HepG2 (cell line): Measurements from ENCODE around the gene UBXN2A. TPM values are rescaled to one million over a fixed set of nuclear protein-coding genes. Genes with fewer than 3 reads are reported as not detected.
A peak's percentile ranks its signal among the peaks of the same experiment; 100 is the strongest.

Source experiments
- CENPX ChIP-seq: sonication (generic); formaldehyde crosslinking; IDR thresholded peaks from 2 replicates; pipeline ENCODE4 v1.9.0; 2021; ENCODE audit warnings: mild to moderate bottlenecking, missing genetic modification reagents, moderate library complexity
- ELF4 ChIP-seq: sonication (generic); formaldehyde crosslinking; IDR thresholded peaks from 2 replicates; pipeline ENCODE4 v1.5.0; 2020; ENCODE audit warnings: missing genetic modification reagents, mild to moderate bottlenecking, moderate library complexity, borderline replicate concordance
- MTF1 ChIP-seq: sonication (generic); formaldehyde crosslinking; IDR thresholded peaks from 2 replicates; pipeline ENCODE4 v1.5.0; 2020; ENCODE audit warnings: missing genetic modification reagents
- PAWR ChIP-seq: sonication (generic); formaldehyde crosslinking; IDR thresholded peaks from 2 replicates; pipeline ENCODE4 v1.4.0; 2020; ENCODE audit warnings: missing genetic modification reagents, mild to moderate bottlenecking, borderline replicate concordance
- RFXAP ChIP-seq: sonication (generic); formaldehyde crosslinking; IDR thresholded peaks from 2 replicates; pipeline ENCODE4 v1.4.0; 2020; ENCODE audit warnings: missing genetic modification reagents, borderline replicate concordance
- SIN3B ChIP-seq: fragments of 150-350 bp; IDR thresholded peaks from 2 replicates; pipeline ENCODE4 v1.6.1; 2014; ENCODE audit warnings: low read length
- SP4 ChIP-seq: sonication (generic); formaldehyde crosslinking; IDR thresholded peaks from 2 replicates; pipeline ENCODE4 v1.8.1; 2023; ENCODE audit warnings: mild to moderate bottlenecking, missing genetic modification reagents
- SPEN ChIP-seq: sonication (generic); formaldehyde crosslinking; IDR thresholded peaks from 2 replicates; pipeline ENCODE4 v1.5.1; 2020; ENCODE audit warnings: low read depth, mild to moderate bottlenecking, missing genetic modification reagents
- STAT5B ChIP-seq: sonication (generic); formaldehyde crosslinking; IDR thresholded peaks from 2 replicates; pipeline ENCODE4 v1.4.0; 2020; ENCODE audit warnings: missing genetic modification reagents
- TEAD2 ChIP-seq: sonication (generic); formaldehyde crosslinking; IDR thresholded peaks from 2 replicates; pipeline ENCODE4 v1.9.0; 2021; ENCODE audit warnings: missing genetic modification reagents
- XRCC5 ChIP-seq: fragments of 200-400 bp; formaldehyde crosslinking; optimal IDR thresholded peaks from 2 replicates; pipeline ENCODE3; 2017; ENCODE audit warnings: mild to moderate bottlenecking, low read length
- ZFX ChIP-seq: sonication (generic); formaldehyde crosslinking; IDR thresholded peaks from 2 replicates; pipeline ENCODE4 v1.4.0; 2020; ENCODE audit warnings: mild to moderate bottlenecking, low read depth, missing genetic modification reagents, moderate library complexity
- ZNF280D ChIP-seq: sonication (generic); formaldehyde crosslinking; IDR thresholded peaks from 2 replicates; pipeline ENCODE4 v1.5.1; 2020; ENCODE audit warnings: mild to moderate bottlenecking, missing genetic modification reagents
- ZNF337 ChIP-seq: sonication (generic); formaldehyde crosslinking; IDR thresholded peaks from 2 replicates; pipeline ENCODE4 v1.5.1; 2020; ENCODE audit warnings: missing genetic modification reagents, low read depth, mild to moderate bottlenecking, borderline replicate concordance
- ZNF598 ChIP-seq: sonication (generic); formaldehyde crosslinking; IDR thresholded peaks from 2 replicates; pipeline ENCODE4 v1.5.1; 2020; ENCODE audit warnings: mild to moderate bottlenecking, missing genetic modification reagents, borderline replicate concordance
- ZNF607 ChIP-seq: sonication (generic); formaldehyde crosslinking; IDR thresholded peaks from 2 replicates; pipeline ENCODE4 v1.5.1; 2020; ENCODE audit warnings: missing genetic modification reagents, mild to moderate bottlenecking, borderline replicate concordance
- ZNF766 ChIP-seq: sonication (generic); formaldehyde crosslinking; IDR thresholded peaks from 2 replicates; pipeline ENCODE4 v1.5.0; 2020; ENCODE audit warnings: missing genetic modification reagents, borderline replicate concordance
- ZNF768 ChIP-seq: sonication (generic); formaldehyde crosslinking; IDR thresholded peaks from 2 replicates; pipeline ENCODE4 v1.4.0; 2020; ENCODE audit warnings: missing genetic modification reagents
- ZNF891 ChIP-seq: sonication (generic); formaldehyde crosslinking; IDR thresholded peaks from 2 replicates; pipeline ENCODE4 v1.5.0; 2020; ENCODE audit warnings: mild to moderate bottlenecking, missing genetic modification reagents
- polyA plus RNA-seq, 8 experiments: library from polyadenylated mRNA; depleted of rRNA in 3 of 8; stranded (reverse) in 7 of 8; unstranded in 1 of 8; fragments of >200 nt; fragmentation: Illumina TruSeq in 4 of 8; extraction: Trizol in 4 of 8; gene quantifications; 2 replicates each; pipeline versions ENCODE4 v1.2.1 to v1.2.3, GENCODE V29; 2011 to 2016; ENCODE audit warnings: low read depth in 4 of 8, missing spikeins in 1 of 8, mixed read lengths in 1 of 8; ENCODE audit not compliant: insufficient read depth in 1 of 8
- total RNA-seq, 5 experiments: library from RNA; depleted of rRNA; stranded (reverse); fragments of >200 nt; fragmentation: Illumina TruSeq; extraction: Trizol; gene quantifications; 2 replicates each; pipeline ENCODE4 v1.2.3, GENCODE V29; 2016; ENCODE audit warnings: low read depth in 1 of 5
- TF ChIP-seq, protein P1 (sequence below): sonication (generic); formaldehyde crosslinking; IDR thresholded peaks from 2 replicates; pipeline ENCODE4 v1.5.1; 2020; ENCODE audit warnings: missing genetic modification reagents, mild to moderate bottlenecking, borderline replicate concordance
- TF ChIP-seq, protein P2 (sequence below): sonication (generic); formaldehyde crosslinking; IDR thresholded peaks from 2 replicates; pipeline ENCODE4 v1.8.0; 2022; ENCODE audit warnings: low read depth, missing genetic modification reagents
- TF ChIP-seq, protein P3 (sequence below): sonication (generic); formaldehyde crosslinking; conservative IDR thresholded peaks from 2 replicates; pipeline ENCODE4 v1.8.0; 2022; ENCODE audit warnings: mild to moderate bottlenecking, moderate library complexity, missing genetic modification reagents

UBXN2A gene
- total and polyA plus RNA-seq, 2 of the 13 experiments (the other 11 are each of a cell fraction or from before 2014, with no cell fraction given) = 8.3 to 20.9 TPM

- TF ChIP-seq ZNF280D (0 out of 2 replicates have a peak, but pooled peaks have one; percentile 47), MTF1 (CRISPR knock-in tag) (no peak), TEAD2 (CRISPR knock-in tag) (no peak), PAWR (CRISPR knock-in tag) (no peak), ELF4 (CRISPR knock-in tag) (peak; percentile 90), ZNF598 (peak; percentile 44; the same call in 1 of the 2 replicates), ZNF766 (CRISPR knock-in tag) (peak; percentile 56; the same call in 1 of the 2 replicates), CENPX (CRISPR knock-in tag) (no peak), SPEN (CRISPR knock-in tag) (peak; percentile 87), RFXAP (peak; percentile 80; the same call in 1 of the 2 replicates), XRCC5 (peak; percentile 7), ZNF891 (CRISPR knock-in tag) (peak; percentile 65; the same call in 1 of the 2 replicates), ZFX (CRISPR knock-in tag) (peak; percentile 96), SIN3B (peak; percentile 67; the same call in 1 of the 2 replicates), ZNF768 (CRISPR knock-in tag) (peak; percentile 77; the same call in 1 of the 2 replicates), SP4 (CRISPR knock-in tag) (peak; percentile 54; the same call in 1 of the 2 replicates), ZNF607 (CRISPR knock-in tag) (0 out of 2 replicates have a peak, but pooled peaks have one; percentile 63), STAT5B (0 out of 2 replicates have a peak, but pooled peaks have one; percentile 16), ZNF337 (CRISPR knock-in tag) (no peak)
- TF ChIP-seq, protein P1, sequence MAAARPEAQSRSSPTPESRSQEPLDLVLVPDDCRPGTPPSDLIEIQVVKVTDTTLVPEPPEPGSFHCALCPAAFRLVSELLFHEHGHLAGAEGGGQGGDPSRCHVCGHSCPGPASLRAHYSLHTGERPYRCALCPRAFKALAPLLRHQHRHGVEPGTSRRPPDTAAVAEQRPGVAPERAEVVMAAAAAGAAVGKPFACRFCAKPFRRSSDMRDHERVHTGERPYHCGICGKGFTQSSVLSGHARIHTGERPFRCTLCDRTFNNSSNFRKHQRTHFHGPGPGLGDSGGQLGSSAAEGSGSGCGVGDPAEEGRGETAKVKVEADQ (CRISPR knock-in tag) = no peak; the same call in 1 of the 2 replicates
- TF ChIP-seq, protein P2, sequence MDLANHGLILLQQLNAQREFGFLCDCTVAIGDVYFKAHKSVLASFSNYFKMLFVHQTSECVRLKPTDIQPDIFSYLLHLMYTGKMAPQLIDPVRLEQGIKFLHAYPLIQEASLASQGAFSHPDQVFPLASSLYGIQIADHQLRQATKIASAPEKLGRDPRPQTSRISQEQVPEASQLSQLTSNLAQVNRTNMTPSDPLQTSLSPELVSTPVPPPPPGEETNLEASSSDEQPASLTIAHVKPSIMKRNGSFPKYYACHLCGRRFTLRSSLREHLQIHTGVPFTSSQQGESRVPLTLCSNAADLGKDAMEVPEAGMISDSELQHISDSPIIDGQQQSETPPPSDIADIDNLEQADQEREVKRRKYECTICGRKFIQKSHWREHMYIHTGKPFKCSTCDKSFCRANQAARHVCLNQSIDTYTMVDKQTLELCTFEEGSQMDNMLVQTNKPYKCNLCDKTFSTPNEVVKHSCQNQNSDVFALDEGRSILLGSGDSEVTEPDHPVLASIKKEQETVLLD (CRISPR knock-in tag) = peak; percentile 81
- TF ChIP-seq, protein P3, sequence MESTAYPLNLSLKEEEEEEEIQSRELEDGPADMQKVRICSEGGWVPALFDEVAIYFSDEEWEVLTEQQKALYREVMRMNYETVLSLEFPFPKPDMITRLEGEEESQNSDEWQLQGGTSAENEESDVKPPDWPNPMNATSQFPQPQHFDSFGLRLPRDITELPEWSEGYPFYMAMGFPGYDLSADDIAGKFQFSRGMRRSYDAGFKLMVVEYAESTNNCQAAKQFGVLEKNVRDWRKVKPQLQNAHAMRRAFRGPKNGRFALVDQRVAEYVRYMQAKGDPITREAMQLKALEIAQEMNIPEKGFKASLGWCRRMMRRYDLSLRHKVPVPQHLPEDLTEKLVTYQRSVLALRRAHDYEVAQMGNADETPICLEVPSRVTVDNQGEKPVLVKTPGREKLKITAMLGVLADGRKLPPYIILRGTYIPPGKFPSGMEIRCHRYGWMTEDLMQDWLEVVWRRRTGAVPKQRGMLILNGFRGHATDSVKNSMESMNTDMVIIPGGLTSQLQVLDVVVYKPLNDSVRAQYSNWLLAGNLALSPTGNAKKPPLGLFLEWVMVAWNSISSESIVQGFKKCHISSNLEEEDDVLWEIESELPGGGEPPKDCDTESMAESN (CRISPR knock-in tag) = peak; percentile 86
These were observed at the start of gene UBXN2A (continued) for GRCh38 chr2:23939987-23940717.
